ENCODE measurements around the gene HLA-DQB1. TPM values are rescaled to one million over a fixed set of nuclear protein-coding genes. Genes with fewer than 3 reads are reported as not detected.

The HLA-DQB1 gene
- total RNA-seq, 4 donors from 2014 or later: 0.16 to 5.8 (median 1.4) TPM

DNA sequence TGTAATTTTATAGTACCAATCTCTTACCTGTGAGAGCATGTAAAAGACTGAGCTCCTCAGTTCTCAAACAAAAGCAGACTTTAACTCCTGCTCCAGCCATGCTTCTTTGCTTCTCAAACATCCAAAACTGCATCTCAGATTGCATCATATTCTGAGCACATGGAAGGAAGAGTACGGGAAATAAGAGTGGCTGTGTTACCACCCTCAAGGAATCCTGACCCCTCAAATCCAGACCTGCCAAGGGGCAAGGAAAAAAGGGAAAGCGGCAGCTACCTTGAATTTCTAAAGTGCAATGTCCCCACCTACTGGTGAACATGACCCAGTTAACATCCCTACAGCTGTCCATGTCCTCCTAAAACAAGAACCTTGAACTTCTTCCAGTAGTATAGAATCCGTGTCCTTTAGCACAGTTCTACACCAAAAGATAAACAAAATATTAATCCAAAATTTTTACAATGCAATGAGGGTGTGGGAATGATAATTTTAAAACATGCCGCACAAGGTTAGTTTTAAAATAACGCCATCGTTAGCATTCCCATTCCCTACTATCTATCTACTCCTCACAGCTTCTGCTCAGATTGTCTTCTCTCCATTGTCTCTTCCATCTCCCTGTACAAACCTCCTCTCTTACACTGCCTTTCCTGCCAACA, 34.1 kb upstream of the HLA-DQB1 start:
- H3K36me3 ChIP-seq: no peaks in the 10 kb centered on the region
- ATAC-seq: peak; percentile 62
- TF ChIP-seq, protein P1, sequence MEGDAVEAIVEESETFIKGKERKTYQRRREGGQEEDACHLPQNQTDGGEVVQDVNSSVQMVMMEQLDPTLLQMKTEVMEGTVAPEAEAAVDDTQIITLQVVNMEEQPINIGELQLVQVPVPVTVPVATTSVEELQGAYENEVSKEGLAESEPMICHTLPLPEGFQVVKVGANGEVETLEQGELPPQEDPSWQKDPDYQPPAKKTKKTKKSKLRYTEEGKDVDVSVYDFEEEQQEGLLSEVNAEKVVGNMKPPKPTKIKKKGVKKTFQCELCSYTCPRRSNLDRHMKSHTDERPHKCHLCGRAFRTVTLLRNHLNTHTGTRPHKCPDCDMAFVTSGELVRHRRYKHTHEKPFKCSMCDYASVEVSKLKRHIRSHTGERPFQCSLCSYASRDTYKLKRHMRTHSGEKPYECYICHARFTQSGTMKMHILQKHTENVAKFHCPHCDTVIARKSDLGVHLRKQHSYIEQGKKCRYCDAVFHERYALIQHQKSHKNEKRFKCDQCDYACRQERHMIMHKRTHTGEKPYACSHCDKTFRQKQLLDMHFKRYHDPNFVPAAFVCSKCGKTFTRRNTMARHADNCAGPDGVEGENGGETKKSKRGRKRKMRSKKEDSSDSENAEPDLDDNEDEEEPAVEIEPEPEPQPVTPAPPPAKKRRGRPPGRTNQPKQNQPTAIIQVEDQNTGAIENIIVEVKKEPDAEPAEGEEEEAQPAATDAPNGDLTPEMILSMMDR (IDR thresholded peaks at IDR 0.05): peak; percentile 38 to 62 (median 55)
- TF ChIP-seq EP300 (IDR thresholded peaks at IDR 0.05) (no peak), POLR2AphosphoS5 (IDR thresholded peaks at IDR 0.05) (no peak)
- H3K9me3 ChIP-seq: no peaks in the 10 kb centered on the region
- peaks cover 40% of the 10 kb centered on the region for H3K27me3 ChIP-seq
- 5 to 11% methylated on average over 5 to 6 of the region's 6 CpGs for WGBS, 2 donors (ENCODE audit: low coverage in 1 of 2)
- H3K4me3 ChIP-seq: no peak overlapping the region
- H3K4me1 ChIP-seq: no peaks in the 10 kb centered on the region
- H3K27ac ChIP-seq: no peak overlapping the region

DNA sequence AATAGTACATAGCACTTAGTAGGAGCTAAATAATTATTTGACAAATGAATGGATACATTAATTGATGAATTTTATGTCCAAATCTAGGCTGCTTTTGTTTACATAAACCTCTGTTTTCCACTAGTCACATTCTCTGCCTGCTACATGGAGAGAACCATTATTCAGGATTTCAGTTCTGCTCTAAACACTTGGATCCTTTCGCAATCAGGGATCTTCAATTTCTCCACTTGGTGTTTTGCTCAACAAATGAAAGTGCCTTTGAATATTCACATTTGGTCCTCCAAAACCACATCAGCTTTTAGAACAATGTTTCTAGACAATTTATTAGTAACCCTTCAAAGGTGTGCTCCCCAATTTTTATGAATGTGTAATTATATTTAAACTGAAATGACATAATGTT, 30.6 kb upstream of the HLA-DQB1 start:
- Histone ChIP-seq H3K27me3 (peaks cover 42% of the 10 kb centered on the region), H3K9me3 (peaks cover 0 to 17% (median 0%) of the 10 kb centered on the region in 3 donors), H3K4me3 (no peak overlapping the region), H3K27ac (no peak overlapping the region), H3K36me3 (no peaks in the 10 kb centered on the region), H3K4me1 (no peaks in the 10 kb centered on the region)
- TF ChIP-seq EP300 (IDR thresholded peaks at IDR 0.05) (no peak), POLR2AphosphoS5 (IDR thresholded peaks at IDR 0.05) (no peak), POLR2A (IDR thresholded peaks at IDR 0.05) (no peak)
- TF ChIP-seq, protein P1 (IDR thresholded peaks at IDR 0.05): no peak
- ATAC-seq: no peak
- WGBS, 2 donors (ENCODE audit: low coverage in 1 of 2): 56 to 82% methylated on average over 1 of the region's 1 CpG

DNA sequence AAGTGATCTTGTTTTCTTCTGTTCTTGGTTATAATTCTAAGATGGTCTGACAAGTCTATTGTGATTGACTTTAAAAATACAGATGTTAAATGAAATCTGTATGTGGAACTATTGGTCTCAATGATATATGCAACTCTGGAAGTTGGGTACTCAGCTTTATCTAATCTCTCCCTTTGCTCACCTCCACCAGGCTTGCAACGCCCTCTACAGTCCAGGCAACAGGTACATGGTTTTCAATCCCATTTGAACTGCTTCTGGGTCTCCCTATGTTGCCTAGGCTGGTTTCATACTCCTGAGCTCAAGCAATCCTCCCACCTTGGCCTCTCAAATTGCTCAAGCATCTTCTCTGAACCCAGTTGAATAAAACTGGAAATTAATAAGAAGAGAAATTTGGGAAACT, 25.6 kb upstream of the HLA-DQB1 start:
- WGBS, 2 donors (ENCODE audit: low coverage in 1 of 2): 0% methylated on average over 1 of the region's 1 CpG; no CpG with 5 or more reads in 1 of the 2 donors
- TF ChIP-seq POLR2A (IDR thresholded peaks at IDR 0.05) (no peak), EP300 (IDR thresholded peaks at IDR 0.05) (no peak)
- TF ChIP-seq, protein P1 (IDR thresholded peaks at IDR 0.05): peak in 1 of 4 experiments; percentile 24
- ATAC-seq: no peak
- H3K27ac ChIP-seq: no peak overlapping the region
- no peak overlapping the region for H3K4me3 ChIP-seq
- H3K9me3 ChIP-seq: peaks cover 0 to 17% (median 0%) of the 10 kb centered on the region in 3 donors
- no peaks in the 10 kb centered on the region for H3K36me3 ChIP-seq
- peaks cover 40% of the 10 kb centered on the region for H3K27me3 ChIP-seq
- no peaks in the 10 kb centered on the region for H3K4me1 ChIP-seq

DNA sequence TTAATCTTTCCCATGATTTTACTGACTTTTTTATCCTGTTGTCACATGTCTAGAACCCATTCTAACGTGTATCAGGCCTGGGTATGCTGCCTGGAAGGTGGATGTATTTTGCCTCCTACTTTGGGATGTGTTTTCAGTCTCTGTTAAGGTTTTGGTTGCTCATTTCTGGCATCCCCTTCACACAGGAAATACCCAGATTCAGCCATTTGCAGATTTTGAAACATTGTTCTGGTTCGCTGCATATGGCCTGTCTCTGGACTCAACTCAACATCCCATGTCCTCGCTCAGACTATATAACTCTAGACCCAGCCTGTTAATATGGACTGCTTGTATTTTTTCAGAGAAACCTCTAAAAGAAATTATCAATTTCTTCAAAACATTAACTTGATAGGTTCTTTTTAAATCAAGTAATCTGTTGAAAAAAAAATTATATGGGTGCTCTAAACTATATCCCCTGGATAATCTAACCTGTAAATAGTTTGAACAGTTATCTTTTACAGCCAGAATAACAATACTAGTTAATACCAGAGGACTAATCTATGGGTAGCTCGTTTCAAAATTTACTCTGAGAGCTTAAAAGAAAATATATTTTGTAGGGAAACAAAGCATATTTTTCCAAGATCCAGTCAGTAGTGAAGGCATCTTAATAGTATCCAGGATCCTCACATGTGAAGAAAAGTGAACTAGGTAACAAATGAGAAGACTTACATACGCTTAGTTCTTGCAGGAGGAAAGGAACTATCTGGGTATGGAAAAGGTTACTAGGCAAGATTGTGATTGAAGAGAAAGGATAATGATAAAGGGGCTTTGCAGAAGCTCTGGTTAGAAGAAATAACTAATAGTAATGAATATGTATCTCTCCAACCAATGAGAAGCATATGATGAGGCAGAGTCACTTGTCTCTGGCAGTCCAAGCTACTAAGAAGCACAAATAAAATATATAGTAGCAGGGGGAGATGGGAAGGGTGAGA, 23.4 kb upstream of the HLA-DQB1 start:
- Histone ChIP-seq H3K4me3 (no peak overlapping the region), H3K27me3 (peaks cover 28% of the 10 kb centered on the region), H3K4me1 (no peaks in the 10 kb centered on the region), H3K36me3 (no peaks in the 10 kb centered on the region), H3K27ac (no peak overlapping the region), H3K9me3 (peaks cover 0 to 16% (median 0%) of the 10 kb centered on the region in 3 donors)
- no peak for ATAC-seq
- TF ChIP-seq EP300 (IDR thresholded peaks at IDR 0.05) (no peak), POLR2A (IDR thresholded peaks at IDR 0.05) (no peak), POLR2AphosphoS5 (IDR thresholded peaks at IDR 0.05) (no peak)
- TF ChIP-seq, protein P1 (IDR thresholded peaks at IDR 0.05): no peak
- 46 to 61% methylated on average over 4 to 5 of the region's 5 CpGs for WGBS, 2 donors (ENCODE audit: low coverage in 1 of 2)
